Omental fat pad (tissue), 4 donors: ENCODE data around the gene MAP2K7. TPM values are rescaled to one million over a fixed set of nuclear protein-coding genes. Genes with fewer than 3 reads are reported as not detected.

Experiments
- ATAC-seq: fragments of 150-250 bp; one replicate; pipeline ENCODE4 v1.9.1; 2016; ENCODE audit warnings: mild to moderate bottlenecking, moderate library complexity; ENCODE audit not compliant: low FRiP score
- DNase-seq: peaks from one replicate; pipeline ENCODE4 v3.0.0-alpha.2; 2019; ENCODE audit warnings: low spot score
- CTCF ChIP-seq, 3 donors: fragments of 450-650 bp; IDR thresholded peaks; one replicate each; pipeline ENCODE4 v1.5.1; 2016 to 2017; ENCODE audit warnings: antibody characterized with exemption in 3 of 3, mild to moderate bottlenecking in 3 of 3, moderate library complexity in 2 of 3
- total RNA-seq, 4 donors: library from RNA; depleted of rRNA; stranded (reverse); fragments of >200 nt; gene quantifications; one replicate each; pipeline ENCODE4 v1.1.0, GENCODE V29; 2016

Gene MAP2K7
- total RNA-seq, 4 donors from 2014 or later, result 12.9 to 13.7 (median 13.6) TPM

GRCh38 chr19:7934766-7935165 is 31.1 kb downstream of the MAP2K7 start:
- no peak for DNase-seq
- TF ChIP-seq CTCF (IDR thresholded peaks at IDR 0.05), result no peak
- ATAC-seq, result no peak

GRCh38 chr19:7940841-7941240 is 37.2 kb downstream of the MAP2K7 start:
- no peak for TF ChIP-seq CTCF (IDR thresholded peaks at IDR 0.05)
- no peak for ATAC-seq

GRCh38 chr19:7941895-7942596 is 38.4 kb downstream of the MAP2K7 start:
- no peak for ATAC-seq
- no peak for TF ChIP-seq CTCF (IDR thresholded peaks at IDR 0.05)
- no peak for DNase-seq

More at GRCh38 chr19:7940841-7941240, 37.2 kb downstream of the MAP2K7 start:
- no peak for DNase-seq

- DNase-seq, result no peak
- TF ChIP-seq CTCF (IDR thresholded peaks at IDR 0.05), result no peak
- no peak for ATAC-seq
Measured at GRCh38 chr19:7942981-7943443, 39.3 kb downstream of the MAP2K7 start.

GRCh38 chr19:7943444-7944176 is 39.9 kb downstream of the MAP2K7 start, which contains the start of gene TIMM44:
Gene TIMM44 (minus strand): TSS chr19:7943666. CDS start chr19:7943651, 15 bp downstream.
- TF ChIP-seq CTCF (IDR thresholded peaks at IDR 0.05), result no peak
- peak; percentile 99 for ATAC-seq
- DNase-seq, result peak; percentile 95

GRCh38 chr19:7944177-7944761 is 40.6 kb downstream of the MAP2K7 start:
- peak; percentile 98 for DNase-seq
- ATAC-seq, result peak; percentile 35
- TF ChIP-seq CTCF (IDR thresholded peaks at IDR 0.05), result peak in 1 of 3 donors; percentile 69
